Glomerular endothelial cell (primary cell): Measurements from ENCODE around the gene SMAD3. TPM values are rescaled to one million over a fixed set of nuclear protein-coding genes. Genes with fewer than 3 reads are reported as not detected.

ENCODE experiments used
- DNase-seq: peaks from one replicate; pipeline ENCODE4 v3.0.0-alpha.2; 2011; ENCODE audit warnings: low read depth, low spot score; ENCODE audit errors: extremely low read depth
- total RNA-seq: library from RNA; depleted of rRNA; stranded (reverse); fragments of >200 nt; gene quantifications from 2 replicates; pipeline ENCODE4 v1.2.3, GENCODE V29; 2015

Gene SMAD3
- total RNA-seq, 1 donor from 2014 or later = 84.1 TPM

DNA sequence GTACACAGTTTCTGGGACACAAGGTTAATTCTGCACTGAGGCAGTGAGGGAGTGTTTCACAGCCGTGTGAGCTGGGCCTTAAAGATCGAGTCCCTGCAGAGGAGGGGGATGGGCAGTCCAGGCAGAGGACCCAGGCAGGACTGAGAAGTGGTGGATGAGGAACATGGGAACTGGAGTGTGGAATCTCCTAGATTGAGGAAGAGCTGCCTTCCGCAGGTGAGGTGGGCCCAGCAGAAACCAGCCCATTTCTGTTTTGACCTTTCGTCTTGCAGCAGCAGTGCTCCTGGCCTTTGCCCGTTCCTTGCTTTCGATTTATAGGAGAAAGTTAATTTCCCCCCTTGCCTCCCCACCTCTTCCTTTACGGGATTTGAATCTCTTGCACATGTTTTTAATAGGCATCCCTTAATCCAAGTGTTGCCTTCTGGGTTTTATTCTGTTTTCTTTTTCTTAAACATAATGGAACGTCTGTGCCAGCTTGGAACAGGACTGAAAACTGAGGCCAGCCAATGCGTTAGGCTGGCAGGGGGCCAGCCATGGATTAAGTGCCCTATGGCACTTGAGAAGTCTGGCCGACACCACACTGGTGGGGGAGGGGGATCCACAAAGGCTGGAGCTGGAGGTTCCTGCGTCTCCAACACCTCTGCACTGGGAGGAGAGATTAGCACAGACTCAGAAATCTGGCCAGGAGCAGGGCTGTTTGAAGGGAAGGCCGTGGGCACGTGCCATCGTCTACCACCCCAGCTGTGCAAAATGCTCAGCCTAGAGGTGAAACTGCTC is 111.0 kb downstream of the SMAD3 start:
- no peak for DNase-seq

DNA sequence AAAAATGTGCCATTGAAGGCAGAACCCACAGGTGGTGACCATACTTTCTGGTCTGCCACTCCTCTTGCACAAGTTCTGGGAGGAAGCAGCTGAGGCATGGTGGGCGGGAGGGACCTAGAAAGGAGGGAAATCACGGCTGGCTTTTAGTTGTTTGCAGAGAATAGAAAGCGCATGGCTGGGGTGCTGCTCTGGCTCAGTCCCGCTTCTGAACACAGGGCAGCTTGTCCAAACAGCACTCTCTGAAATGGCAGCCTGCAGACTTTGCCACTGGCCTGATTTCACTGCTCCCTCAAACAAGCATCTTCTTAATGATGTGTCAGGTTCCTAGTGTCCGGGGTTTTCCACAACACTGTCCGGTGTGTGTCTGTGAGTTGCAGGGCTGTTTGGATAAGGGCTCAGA is 112.3 kb downstream of the SMAD3 start:
- DNase-seq = no peak

DNA sequence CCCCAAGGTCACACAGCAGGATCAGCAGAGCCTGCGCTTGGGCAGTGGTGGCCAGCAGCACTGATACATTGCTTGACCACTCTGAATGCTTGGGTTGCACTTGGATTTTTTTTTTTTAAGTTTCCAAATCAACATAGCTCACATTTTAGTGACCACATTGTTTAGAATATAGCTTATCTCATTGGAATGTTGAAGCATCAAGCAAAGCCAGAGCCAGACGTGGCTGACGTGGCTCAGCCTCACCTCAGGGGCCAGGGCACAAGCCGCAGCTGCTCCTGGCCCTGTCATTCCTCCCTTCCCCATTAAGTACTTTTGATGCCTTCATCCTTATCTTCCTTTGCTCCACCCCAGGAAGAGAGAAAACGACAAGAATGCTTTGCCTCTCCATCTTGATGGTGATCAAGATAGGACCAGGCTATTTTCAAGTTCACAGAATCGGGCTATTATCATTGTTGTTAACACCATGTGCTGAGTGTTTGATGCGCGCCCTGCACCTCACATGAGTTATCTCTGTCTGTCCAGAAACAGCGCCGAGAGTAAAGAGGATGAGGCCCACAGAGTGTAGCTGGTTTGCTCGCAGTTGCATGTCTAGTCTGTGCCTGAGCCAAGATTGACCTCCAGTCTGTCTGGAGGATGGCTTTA is 113.3 kb downstream of the SMAD3 start:
- DNase-seq = peak; percentile 67

DNA sequence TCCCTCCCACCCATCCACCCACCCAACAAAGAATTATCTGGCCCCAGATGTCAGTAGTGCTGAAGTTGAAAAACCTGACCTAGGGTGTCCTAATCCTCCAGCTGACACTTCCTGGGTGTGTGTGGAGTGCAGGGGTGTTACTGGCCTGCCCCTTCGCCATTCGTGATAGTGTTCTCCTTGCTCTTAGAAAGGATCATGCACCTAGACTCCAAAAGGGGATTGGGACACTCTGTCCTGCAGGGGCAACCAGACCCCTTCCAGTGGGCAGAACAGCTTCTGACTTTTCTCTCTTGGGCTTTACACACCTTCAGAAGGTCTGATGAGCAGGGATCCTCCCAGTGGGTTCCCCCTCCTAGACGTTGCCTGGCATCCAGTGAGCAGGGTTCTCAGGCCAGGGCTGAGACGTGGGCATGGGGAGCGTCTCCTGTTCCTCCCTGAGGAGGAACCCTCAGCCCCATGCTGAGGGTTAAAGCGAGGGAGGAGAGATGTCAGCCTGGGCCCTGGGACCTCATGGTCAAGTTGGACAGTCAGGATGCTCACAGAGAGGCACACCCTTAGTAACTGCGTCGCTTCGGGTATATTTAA is 114.1 kb downstream of the SMAD3 start:
- DNase-seq = no peak

DNA sequence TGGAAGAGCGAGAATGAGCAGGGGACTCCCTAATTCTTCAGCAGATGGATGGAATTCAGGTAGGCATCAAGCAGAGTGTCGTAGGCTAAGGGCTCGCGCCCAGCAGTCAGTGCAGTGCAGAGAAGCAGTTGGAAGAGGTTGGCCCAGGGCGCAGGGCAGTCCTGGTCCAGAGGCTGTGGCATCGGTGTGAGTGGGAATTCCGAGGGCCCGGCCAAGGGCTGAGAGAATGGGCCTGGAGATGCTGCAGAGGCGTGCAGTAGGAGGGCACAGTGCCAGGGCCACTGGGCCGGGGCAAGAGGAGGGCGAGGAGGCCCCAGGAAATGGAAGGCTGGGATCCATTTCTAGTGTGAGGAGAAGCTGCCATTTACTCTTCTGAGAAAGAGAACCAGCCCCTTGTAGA is 114.6 kb downstream of the SMAD3 start:
- DNase-seq = no peak

DNA sequence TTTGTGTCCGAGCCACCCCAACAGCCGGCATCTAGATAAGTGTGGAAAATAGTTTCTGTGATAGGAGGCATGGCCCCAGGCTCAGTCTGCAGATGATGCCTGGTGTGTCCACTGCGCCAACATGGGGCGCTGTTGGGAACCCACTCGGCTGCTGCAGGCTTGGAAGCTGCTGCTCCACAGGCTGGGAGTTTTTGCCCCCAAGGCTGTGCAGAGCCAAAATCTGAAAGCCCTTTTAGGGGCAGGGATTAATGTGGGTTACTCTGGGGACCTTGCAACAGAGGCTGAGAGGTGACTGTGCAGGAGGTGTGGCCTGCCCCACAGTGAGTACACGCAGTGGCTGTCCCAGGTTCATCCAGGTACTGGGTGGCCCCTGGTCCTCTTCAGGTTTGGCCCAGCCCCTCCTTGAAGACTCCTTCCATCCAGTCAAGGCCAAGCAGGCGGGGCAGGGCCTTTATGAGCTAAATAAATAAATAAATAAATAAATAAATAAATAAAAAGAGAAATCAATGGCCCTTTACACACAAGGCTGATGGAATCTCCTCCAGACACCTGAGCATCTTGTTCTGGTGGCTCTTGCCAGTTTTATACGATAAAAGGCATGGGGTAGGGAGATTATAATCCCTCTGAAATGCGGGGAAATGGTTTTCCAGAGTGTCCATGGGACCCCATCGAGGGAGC is 115.3 kb downstream of the SMAD3 start:
- no peak for DNase-seq

DNA sequence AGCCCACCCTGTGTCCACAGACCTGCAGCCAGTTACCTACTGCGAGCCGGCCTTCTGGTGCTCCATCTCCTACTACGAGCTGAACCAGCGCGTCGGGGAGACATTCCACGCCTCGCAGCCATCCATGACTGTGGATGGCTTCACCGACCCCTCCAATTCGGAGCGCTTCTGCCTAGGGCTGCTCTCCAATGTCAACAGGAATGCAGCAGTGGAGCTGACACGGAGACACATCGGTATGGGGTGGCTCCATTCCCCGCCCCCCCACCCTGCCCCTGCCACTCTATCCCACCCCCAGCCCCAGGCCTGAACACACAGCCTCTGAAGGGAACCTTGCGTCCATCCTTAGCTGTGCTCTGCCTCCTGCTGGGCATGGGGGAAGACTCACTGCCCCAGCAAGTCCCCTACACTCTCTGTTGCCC is 115.8 kb downstream of the SMAD3 start:
- DNase-seq = no peak

DNA sequence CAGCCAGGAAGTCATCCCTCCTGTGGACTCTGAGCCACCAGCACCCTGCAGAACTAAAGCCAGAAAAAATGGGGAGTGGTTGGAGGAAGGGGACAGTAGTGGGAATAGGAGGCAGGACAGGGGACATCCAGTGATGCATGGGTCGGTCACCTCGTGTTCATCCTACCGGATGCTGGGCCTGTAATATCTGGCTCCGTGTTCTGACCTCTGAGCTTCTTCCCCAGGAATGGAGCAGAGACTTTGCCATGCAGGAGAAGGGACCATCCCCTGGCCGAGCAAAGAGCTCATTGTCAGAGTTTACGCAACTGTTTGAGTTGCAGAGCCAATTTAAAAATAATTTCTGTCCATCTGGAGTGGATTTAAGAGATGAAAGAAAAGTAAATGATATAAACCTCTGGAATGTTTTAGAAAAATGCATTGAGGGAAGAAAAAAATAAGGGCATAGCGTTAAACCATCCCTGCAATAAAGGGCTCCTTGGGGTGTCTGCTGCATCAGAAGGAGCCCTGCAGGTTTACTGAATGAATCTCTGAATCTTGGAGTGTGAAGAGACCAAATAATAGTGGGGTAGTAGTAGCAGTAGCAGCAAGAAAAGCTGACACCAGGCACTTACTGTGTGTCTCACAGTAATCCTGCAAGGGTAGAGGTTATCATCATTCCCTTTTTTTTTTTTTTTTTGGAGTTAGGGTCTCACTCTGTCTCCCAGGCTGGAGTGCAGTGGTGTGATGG is 118.2 kb downstream of the SMAD3 start:
- no peak for DNase-seq

DNA sequence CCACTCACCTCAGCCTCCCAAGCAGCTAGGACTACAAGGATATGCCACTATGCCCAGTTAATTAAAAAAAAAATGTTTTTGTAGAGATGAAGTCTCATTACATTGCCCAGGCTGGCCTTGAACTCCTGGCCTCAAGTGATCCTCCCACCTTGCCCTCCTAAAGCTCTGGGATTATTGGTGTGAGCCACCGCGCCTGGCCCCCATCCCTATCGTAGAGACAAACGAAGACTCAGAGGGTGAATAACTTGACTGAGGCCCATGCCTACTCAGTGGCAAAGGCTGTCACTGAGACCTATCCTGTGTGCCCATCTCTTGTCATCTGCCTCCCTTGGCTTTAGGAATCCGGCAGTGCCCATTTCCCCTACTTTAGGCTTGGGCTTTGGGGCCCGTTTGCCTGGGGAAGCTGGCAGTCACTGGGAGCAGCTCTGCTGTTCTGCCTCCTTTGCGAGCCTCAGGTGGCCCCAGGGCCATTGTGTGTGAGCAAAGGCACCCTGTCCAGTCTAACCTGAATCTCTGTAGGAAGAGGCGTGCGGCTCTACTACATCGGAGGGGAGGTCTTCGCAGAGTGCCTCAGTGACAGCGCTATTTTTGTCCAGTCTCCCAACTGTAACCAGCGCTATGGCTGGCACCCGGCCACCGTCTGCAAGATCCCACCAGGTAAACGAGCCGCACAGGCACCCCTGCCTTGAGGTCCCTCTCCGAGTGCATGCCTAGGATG is 119.0 kb downstream of the SMAD3 start:
- no peak for DNase-seq

DNA sequence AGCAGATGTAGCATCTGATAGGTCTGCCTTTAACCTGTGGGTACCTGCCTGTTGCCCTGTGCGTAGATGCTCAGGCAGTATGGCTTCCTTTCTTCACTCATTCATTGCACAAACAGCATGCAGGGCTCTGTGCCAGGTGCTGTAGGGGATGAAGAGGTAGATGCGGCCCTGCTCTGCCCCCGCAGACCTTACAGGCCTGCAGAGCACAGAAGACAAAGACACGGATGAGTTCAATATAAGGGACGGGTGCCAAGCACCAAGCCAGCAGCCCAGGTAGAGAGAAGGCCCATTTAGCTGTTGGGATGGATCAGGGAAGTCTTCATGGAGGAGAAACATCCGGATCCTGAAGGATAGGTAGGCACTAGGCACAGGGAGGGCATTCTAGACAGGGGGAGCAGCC is 119.6 kb downstream of the SMAD3 start:
- no peak for DNase-seq

DNA sequence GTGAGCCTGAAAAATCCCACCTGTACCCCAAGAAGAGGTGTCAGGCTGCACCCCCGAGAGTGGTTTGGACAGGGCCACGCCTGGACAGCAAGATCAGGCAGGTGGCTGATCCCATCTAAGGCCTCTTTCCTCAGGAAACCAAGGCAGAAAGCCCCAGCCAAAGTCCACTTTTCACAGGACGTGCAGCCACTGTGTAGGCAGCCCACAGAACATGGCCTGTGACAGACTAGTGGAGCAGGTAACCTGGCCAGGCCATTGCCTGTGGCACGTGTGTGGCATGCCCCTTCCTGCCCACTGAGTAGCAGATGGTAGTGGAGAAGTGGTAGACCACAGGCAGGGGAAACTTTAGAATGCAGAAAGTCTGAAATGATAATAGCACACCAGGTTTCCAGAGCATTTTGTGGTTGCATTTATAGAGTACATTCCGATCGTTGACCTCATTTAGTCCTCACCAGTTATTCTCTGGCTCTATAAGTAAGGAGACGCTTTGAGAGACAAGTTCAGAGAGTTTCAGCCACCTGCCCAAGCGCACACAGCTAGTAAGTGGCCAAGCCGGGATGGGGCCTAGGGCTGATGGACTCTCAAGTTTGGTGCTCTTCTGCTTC is 120.3 kb downstream of the SMAD3 start:
- no peak for DNase-seq

DNA sequence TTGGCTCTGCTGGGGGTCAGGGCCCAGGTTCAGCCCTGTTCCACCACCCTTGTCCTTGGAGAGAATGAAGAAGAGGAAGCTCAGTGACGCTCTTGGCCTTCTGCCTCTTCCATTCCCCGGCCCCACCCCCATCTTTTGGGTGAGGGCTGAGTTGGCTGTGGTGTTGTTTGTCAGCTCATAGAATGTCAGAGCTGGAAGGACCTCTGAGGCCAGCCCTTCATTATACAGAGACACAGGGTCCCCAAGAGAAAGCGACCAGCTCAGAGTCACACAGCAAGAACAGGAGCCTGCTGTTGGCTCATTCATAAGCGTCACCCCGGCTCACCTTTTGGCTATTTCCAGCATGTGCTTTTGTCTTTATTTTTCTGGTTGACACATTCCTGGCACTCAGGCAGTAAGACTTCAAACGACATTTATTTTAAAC is 120.8 kb downstream of the SMAD3 start:
- DNase-seq = no peak

DNA sequence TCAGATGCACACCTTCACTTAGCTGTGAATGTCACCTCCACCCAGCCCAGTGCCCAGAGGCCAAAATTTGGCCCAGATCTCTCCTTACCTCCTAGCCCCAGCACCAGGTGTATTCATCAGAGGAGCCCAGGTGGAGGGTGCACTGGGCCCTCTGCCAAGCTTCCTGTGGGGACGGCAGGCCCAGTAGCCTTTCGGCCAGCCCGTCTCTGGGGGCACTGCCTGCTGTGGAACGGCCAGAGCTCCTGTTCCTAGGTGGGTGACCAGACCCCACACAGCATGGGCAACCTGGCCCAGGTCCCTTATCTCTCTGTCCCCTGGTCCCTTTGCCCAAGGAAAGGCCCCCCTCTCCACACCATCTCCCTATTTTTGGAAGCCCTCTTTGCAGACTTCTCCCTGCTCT is 121.3 kb downstream of the SMAD3 start:
- DNase-seq = no peak

DNA sequence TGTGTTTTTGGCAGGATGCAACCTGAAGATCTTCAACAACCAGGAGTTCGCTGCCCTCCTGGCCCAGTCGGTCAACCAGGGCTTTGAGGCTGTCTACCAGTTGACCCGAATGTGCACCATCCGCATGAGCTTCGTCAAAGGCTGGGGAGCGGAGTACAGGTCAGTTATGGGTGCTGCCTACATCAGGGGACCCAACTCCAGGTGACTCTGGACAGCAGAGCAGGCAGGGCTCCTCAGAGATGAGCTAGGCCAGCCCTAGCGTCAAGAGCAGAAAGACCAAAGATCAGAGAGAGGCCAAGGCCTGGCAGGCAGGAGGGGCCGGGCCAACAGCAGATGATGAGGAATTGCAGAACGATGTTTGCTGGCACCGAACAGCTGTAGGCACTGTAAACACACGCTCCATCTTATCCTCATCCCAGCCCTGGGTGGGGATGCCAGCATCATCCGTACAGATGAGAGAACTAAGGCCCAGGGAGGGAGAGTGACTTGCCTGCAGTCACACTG is 122.0 kb downstream of the SMAD3 start:
- DNase-seq = no peak

DNA sequence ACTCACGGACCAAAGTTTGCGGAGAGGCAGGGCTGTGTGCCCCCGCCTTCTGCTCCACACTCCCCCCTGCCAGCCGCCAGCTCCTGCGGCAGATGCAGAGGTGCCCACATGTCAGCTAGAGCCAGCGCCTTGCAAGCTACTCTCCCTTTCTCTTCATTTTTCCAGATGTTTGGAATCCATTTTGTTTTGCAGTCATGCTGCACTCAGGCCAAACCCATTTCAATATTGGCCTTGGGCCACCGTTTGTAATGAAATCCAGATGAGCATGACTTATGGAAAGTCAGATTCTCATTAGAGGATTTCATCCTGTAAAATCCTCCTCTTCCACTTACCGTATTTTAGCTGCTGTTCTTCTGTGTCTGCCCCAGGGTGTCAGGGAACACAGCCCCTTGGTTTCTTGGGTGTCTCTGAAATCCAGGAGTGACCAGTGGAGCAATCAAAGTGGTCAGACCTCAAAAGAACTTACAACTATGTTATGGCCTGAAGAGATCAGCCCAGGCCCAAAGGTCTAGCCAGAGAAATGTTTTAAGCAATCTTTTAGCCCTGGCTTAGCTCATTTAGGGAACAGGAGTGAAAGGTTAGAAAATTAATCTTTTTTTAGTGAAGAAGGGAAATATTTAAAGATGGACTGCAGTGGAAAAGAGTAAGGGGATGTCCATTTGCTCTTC is 123.3 kb downstream of the SMAD3 start:
- DNase-seq = no peak

DNA sequence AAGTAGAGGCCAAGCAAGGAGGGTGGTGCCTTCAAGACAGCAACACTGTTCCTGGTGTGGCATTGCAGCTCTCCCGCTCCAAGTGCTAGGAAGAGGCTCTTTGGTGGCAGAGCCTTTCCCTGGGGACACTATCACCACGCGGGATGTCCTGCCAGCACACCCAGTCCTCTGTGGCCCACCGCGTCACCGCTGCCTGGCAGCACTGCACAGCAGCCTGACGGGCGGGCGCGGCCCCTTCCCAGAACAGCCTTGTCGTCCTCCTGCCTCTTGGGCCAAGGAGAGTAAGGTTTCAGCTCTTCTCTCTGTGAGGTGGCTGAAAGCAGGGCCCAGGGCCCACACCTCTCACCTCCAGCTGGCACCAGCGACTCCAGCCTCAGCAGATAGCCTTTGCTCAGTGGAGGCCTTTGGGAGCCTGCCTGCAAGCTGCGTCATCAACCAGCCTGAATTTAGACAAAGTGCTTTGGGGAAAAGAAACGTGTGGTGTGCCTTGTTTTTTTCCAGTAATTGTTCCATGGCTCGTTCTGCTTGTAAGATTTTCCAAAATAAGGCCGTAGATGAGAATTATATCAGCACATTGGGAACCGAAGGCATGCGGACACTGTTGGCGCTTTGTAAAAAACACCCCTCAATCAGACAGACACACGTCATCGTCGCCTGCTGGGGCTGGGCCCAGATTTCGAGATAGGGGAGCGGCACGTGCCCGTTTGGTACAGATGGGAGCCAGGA is 124.1 kb downstream of the SMAD3 start:
- DNase-seq = no peak

DNA sequence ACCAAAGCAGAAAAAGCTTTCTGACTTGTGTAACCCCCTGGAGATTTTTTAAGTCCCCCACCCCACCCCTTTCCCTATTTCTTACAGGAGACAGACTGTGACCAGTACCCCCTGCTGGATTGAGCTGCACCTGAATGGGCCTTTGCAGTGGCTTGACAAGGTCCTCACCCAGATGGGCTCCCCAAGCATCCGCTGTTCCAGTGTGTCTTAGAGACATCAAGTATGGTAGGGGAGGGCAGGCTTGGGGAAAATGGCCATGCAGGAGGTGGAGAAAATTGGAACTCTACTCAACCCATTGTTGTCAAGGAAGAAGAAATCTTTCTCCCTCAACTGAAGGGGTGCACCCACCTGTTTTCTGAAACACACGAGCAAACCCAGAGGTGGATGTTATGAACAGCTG is 124.9 kb downstream of the SMAD3 start:
- no peak for DNase-seq

DNA sequence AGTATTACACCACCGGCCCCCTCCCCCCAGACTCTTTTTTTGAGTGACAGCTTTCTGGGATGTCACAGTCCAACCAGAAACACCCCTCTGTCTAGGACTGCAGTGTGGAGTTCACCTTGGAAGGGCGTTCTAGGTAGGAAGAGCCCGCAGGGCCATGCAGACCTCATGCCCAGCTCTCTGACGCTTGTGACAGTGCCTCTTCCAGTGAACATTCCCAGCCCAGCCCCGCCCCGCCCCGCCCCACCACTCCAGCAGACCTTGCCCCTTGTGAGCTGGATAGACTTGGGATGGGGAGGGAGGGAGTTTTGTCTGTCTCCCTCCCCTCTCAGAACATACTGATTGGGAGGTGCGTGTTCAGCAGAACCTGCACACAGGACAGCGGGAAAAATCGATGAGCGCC is 125.4 kb downstream of the SMAD3 start:
- DNase-seq = no peak
